Astrocyte (in vitro differentiated cells and primary cell): ENCODE data around the gene ZBTB46.

ENCODE experiments used
- CTCF ChIP-seq: IDR thresholded peaks from 2 replicates; pipeline ENCODE4 v1.5.1; 2011; ENCODE audit warnings: low read depth, mild to moderate bottlenecking, inconsistent platforms, low read length, moderate library complexity; ENCODE audit not compliant: insufficient read depth
- EZH2 ChIP-seq: IDR thresholded peaks from 2 replicates; pipeline ENCODE4 v1.6.1; 2012; ENCODE audit warnings: mild to moderate bottlenecking, low read length, inconsistent platforms; ENCODE audit not compliant: insufficient read depth

GRCh38 chr20:63734111-63734945 lies 96.7 kb downstream of the ZBTB46 start:
- TF ChIP-seq CTCF (no peak), EZH2 (no peak)
